Measurements from ENCODE around the gene GRIN3A. TPM values are rescaled to one million over a fixed set of nuclear protein-coding genes. Genes with fewer than 3 reads are reported as not detected.

Gene GRIN3A
- total RNA-seq, 1 donor, result not detected

GRCh38 chr9:101625876-101626275, 112.6 kb downstream of the GRIN3A start:
- Histone ChIP-seq H4K20me1 (ENCODE audit: insufficient read depth, low read length) (no peaks in the 10 kb centered on the region), H3K4me1 (ENCODE audit: insufficient read depth, low read length) (no peaks in the 10 kb centered on the region), H3K27ac (ENCODE audit: low read depth, low read length) (no peak overlapping the region), H3K27me3 (ENCODE audit: insufficient read depth, low read length) (no peaks in the 10 kb centered on the region), H3K9me3 (ENCODE audit: low read depth, low read length) (no peaks in the 10 kb centered on the region), H3K79me2 (ENCODE audit: insufficient read depth, low read length) (no peaks in the 10 kb centered on the region), H3K4me2 (ENCODE audit: insufficient read depth, low read length) (no peak overlapping the region), H2AFZ (ENCODE audit: low read length) (no peak overlapping the region), H3K36me3 (ENCODE audit: insufficient read depth, low read length) (no peaks in the 10 kb centered on the region), H3K4me3 (ENCODE audit: insufficient read depth, low read length) (no peak overlapping the region)
- no peak for DNase-seq (ENCODE audit: insufficient read length, low spot score, missing footprints)
- TF ChIP-seq CTCF (IDR thresholded peaks at IDR 0.05; ENCODE audit: extremely low read depth, low read depth, low read length), result no peak

- no peaks in the 10 kb centered on the region for H3K9me3 ChIP-seq (ENCODE audit: low read depth, low read length)
- no peak overlapping the region for H3K4me2 ChIP-seq (ENCODE audit: insufficient read depth, low read length)
- H3K36me3 ChIP-seq (ENCODE audit: insufficient read depth, low read length), result no peaks in the 10 kb centered on the region
- H3K79me2 ChIP-seq (ENCODE audit: insufficient read depth, low read length), result no peaks in the 10 kb centered on the region
- no peak for DNase-seq (ENCODE audit: insufficient read length, low spot score, missing footprints)
- no peak overlapping the region for H3K4me3 ChIP-seq (ENCODE audit: insufficient read depth, low read length)
- H3K4me1 ChIP-seq (ENCODE audit: insufficient read depth, low read length), result no peaks in the 10 kb centered on the region
- H4K20me1 ChIP-seq (ENCODE audit: insufficient read depth, low read length), result no peaks in the 10 kb centered on the region
- TF ChIP-seq CTCF (IDR thresholded peaks at IDR 0.05; ENCODE audit: extremely low read depth, low read depth, low read length), result no peak
- no peak overlapping the region for H2AFZ ChIP-seq (ENCODE audit: low read length)
- H3K27ac ChIP-seq (ENCODE audit: low read depth, low read length), result no peak overlapping the region
- H3K27me3 ChIP-seq (ENCODE audit: insufficient read depth, low read length), result no peaks in the 10 kb centered on the region
Observed at GRCh38 chr9:101620452-101620851, 118.0 kb downstream of the GRIN3A start.

GRCh38 chr9:101618698-101619097, 119.7 kb downstream of the GRIN3A start:
- Histone ChIP-seq H2AFZ (ENCODE audit: low read length) (no peak overlapping the region), H3K27me3 (ENCODE audit: insufficient read depth, low read length) (no peaks in the 10 kb centered on the region), H3K36me3 (ENCODE audit: insufficient read depth, low read length) (no peaks in the 10 kb centered on the region), H3K27ac (ENCODE audit: low read depth, low read length) (no peak overlapping the region), H3K4me3 (ENCODE audit: insufficient read depth, low read length) (no peak overlapping the region), H4K20me1 (ENCODE audit: insufficient read depth, low read length) (no peaks in the 10 kb centered on the region), H3K9me3 (ENCODE audit: low read depth, low read length) (no peaks in the 10 kb centered on the region), H3K4me1 (ENCODE audit: insufficient read depth, low read length) (no peaks in the 10 kb centered on the region), H3K4me2 (ENCODE audit: insufficient read depth, low read length) (no peak overlapping the region), H3K79me2 (ENCODE audit: insufficient read depth, low read length) (no peaks in the 10 kb centered on the region)
- no peak for TF ChIP-seq CTCF (IDR thresholded peaks at IDR 0.05; ENCODE audit: extremely low read depth, low read depth, low read length)
- no peak for DNase-seq (ENCODE audit: insufficient read length, low spot score, missing footprints)

- Histone ChIP-seq H2AFZ (ENCODE audit: low read length) (no peak overlapping the region), H3K27ac (ENCODE audit: low read depth, low read length) (no peak overlapping the region), H3K79me2 (ENCODE audit: insufficient read depth, low read length) (no peaks in the 10 kb centered on the region), H3K4me3 (ENCODE audit: insufficient read depth, low read length) (no peak overlapping the region), H4K20me1 (ENCODE audit: insufficient read depth, low read length) (no peaks in the 10 kb centered on the region), H3K27me3 (ENCODE audit: insufficient read depth, low read length) (no peaks in the 10 kb centered on the region), H3K4me1 (ENCODE audit: insufficient read depth, low read length) (no peaks in the 10 kb centered on the region), H3K4me2 (ENCODE audit: insufficient read depth, low read length) (no peak overlapping the region), H3K36me3 (ENCODE audit: insufficient read depth, low read length) (no peaks in the 10 kb centered on the region), H3K9me3 (ENCODE audit: low read depth, low read length) (no peaks in the 10 kb centered on the region)
- no peak for DNase-seq (ENCODE audit: insufficient read length, low spot score, missing footprints)
- no peak for TF ChIP-seq CTCF (IDR thresholded peaks at IDR 0.05; ENCODE audit: extremely low read depth, low read depth, low read length)
Observed at GRCh38 chr9:101605547-101605946, 132.9 kb downstream of the GRIN3A start.

All from osteoblast (primary cell).